ENCODE results near the gene CALD1.

Gene CALD1

DNA sequence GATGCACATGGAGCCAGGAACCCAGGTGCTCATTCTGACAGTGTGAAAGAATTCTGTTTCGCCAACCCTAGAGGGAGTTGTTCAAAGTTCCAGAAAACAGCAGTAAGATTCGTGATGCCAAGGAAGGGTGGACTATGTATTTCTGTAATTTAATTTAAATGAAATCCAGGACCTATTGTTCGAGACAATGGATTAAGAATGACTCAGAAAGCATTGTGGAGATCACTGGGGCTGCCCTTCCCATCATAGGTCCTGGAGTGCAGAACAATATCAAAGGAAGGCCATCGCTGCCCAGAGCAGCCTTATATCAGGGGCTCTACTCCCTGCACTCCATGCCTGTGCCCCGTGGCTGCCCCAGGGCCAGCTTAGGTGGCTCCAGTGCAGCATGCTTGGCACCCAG lies 32.1 kb upstream of the CALD1 start:
- CTCF ChIA-PET = no interaction called here
- H3K27ac ChIP-seq = no peak overlapping the region
- no peak for DNase-seq (ENCODE audit: low spot score)
- TF ChIP-seq, protein P1, sequence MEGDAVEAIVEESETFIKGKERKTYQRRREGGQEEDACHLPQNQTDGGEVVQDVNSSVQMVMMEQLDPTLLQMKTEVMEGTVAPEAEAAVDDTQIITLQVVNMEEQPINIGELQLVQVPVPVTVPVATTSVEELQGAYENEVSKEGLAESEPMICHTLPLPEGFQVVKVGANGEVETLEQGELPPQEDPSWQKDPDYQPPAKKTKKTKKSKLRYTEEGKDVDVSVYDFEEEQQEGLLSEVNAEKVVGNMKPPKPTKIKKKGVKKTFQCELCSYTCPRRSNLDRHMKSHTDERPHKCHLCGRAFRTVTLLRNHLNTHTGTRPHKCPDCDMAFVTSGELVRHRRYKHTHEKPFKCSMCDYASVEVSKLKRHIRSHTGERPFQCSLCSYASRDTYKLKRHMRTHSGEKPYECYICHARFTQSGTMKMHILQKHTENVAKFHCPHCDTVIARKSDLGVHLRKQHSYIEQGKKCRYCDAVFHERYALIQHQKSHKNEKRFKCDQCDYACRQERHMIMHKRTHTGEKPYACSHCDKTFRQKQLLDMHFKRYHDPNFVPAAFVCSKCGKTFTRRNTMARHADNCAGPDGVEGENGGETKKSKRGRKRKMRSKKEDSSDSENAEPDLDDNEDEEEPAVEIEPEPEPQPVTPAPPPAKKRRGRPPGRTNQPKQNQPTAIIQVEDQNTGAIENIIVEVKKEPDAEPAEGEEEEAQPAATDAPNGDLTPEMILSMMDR (conservative IDR thresholded peaks at IDR 0.05; ENCODE audit: low read depth) = no peak
- POLR2A ChIA-PET (ENCODE audit: low non-redundant PET) = no interaction called here

DNA sequence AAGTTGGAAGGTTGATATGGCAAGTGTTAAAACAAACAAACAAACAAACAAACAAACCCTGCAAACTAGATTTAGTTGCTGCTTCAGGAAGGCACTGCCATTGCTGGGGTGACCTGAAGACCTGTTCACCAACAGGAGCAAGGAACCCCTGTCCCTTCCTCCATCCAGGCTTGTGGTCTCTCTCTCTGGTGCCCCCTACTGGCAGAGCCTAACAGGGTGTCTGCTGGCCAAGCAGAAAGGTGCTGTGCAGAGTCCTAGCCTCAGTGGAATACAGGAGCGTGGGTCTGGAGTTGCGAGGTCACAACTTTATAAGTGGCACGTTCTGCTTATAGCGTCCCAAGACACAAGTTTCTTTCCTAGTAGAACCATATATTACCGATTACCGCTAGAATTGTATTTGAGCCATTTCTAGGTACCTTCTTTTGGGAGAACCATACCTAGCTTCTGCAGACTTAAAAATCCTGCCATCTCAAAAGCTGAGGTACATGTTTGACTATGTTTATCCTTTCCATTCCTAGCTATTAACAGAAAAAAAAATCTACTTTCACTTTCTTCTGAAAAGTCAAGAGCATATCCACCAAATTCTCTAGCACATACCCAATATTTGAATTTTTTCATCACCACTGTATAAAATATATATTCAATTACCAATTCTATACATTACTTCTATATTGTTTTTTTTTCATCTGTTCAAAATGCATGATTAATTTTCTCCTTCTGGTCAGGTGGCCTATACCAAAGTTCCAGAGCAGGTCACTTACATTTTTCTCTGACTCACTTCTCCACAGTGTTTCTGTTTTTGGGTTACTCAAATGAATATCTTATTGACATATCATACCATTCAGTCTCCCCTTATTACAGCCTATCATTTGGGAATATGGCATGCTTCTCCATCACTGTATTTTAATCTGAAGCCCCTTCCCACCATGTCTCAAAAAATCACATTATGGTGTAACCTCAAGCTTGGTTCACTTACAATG lies 29.1 kb upstream of the CALD1 start:
- H3K27ac ChIP-seq = no peak overlapping the region
- ChIA-PET POLR2A (ENCODE audit: low non-redundant PET) (no interaction called here), CTCF (interaction anchor here (0.7 kb wide), 1 partner anchor 110 kb away, joined by 3 read pairs; no protein-coding TSS in a partner anchor)
- TF ChIP-seq, protein P1 (conservative IDR thresholded peaks at IDR 0.05; ENCODE audit: low read depth) = no peak; the same call in 1 of the 2 replicates
- no peak for DNase-seq (ENCODE audit: low spot score)

DNA sequence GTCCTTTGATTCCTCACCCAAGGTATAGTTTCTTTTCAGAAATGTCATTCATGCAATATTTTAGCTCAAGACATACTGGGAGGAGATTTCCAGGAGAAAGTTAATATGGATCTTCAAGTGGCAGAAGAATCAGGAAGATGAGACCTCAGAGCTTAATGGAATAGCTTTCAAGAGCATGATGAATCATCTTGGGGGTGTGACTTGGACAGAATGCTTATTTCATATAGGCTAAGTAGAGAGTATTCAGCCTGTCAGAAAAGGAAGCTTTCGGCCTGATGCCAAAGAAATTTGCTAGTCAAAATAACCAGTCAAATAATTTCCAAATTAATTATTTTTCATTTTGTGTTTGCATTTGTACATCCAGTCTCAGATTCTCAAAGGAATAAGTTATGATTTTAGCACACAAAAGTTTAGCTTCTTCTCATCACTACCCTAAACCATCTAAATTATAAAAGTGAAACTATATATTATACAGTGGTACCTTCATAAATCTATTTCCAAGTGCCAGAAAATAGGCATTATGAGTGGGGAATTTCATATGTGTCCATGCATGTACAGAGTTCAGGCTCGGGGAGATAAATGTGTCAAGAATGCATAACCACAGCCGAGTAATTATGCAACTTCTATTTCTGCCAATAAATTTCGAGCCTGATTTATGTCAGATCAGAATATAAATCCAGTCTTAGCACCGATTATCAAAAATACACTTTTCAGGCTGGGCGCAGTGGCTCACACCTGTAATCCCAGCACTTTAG lies 27.3 kb upstream of the CALD1 start:
- CTCF ChIA-PET = no interaction called here
- peak overlapping the region; percentile 54 for H3K27ac ChIP-seq
- TF ChIP-seq, protein P1 (conservative IDR thresholded peaks at IDR 0.05; ENCODE audit: low read depth) = no peak
- DNase-seq (ENCODE audit: low spot score) = peak; percentile 48
- POLR2A ChIA-PET (ENCODE audit: low non-redundant PET) = no interaction called here

DNA sequence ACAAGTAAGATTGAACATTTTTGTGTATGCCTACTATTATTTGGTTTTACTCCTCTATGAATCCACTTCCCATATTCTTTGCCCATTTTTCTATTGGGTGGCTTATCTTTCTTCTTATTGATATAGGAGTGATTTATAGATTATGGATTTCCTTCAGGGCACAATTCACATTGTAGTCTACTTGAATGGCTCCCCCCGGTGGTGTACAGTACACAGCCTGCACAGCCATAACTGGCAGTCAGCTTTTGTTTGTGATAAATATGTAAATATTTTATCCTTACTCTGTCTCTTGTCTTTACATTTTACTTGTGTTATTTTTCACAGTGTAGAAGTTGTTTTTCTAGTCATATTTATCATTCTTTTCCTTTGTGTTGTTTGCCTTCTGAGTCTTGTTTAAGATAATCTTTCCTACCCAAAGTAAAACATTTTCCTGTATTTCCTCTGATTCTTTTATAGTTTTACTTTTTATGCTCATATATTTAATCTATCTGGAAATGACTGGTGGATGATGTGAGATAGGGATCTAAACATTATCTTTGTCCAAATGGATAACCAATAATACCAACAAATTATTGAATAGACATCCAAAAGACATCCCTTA lies 23.9 kb upstream of the CALD1 start:
- no peak for DNase-seq (ENCODE audit: low spot score)
- POLR2A ChIA-PET (ENCODE audit: low non-redundant PET) = no interaction called here
- TF ChIP-seq, protein P1 (conservative IDR thresholded peaks at IDR 0.05; ENCODE audit: low read depth) = peak; percentile 32; the same call in 1 of the 2 replicates
- CTCF ChIA-PET = interaction anchor here (0.9 kb wide), 1 partner anchor 31 kb away, joined by 3 read pairs; no protein-coding TSS in a partner anchor
- H3K27ac ChIP-seq = no peak overlapping the region

DNA sequence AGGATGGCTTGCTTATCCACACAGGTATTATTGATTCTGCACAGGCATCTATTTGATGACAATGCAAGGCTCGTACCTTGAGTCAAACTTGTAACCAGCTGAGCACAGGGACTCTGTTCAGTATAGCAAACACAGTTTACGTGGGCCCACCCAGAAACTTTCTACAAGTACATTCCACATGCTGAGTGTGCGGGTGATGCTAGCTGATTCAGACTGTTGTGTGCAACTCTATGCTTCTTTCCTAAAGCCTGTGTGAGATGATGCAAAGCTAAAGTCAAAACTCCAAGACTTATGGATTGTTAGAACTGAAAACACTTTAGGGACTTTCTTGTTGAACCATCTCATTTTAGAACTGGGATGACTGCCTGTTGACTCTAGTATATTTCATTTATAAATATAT lies 21.5 kb upstream of the CALD1 start:
- ChIA-PET CTCF (no interaction called here), POLR2A (ENCODE audit: low non-redundant PET) (no interaction called here)
- no peak overlapping the region for H3K27ac ChIP-seq
- TF ChIP-seq, protein P1 (conservative IDR thresholded peaks at IDR 0.05; ENCODE audit: low read depth) = no peak
- DNase-seq (ENCODE audit: low spot score) = no peak

DNA sequence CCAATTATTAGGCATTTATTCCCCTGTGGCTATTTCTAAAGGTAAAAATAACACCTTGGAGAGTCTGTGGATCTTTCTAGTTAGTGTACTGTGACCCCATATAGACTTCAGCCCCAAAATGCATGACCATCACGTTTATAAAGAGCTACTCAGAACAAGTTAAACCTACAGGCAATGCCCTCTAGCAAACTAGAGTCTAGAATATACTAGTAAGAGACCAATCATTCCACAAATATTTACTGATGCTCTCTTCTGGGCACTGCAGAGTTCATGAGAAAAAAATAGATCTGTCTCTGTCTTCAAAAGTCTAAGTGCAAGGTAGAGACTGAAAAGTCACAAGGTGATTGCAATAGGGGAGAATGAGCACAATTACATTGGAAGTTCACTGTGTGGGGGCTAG lies 20.5 kb upstream of the CALD1 start:
- ChIA-PET CTCF (no interaction called here), POLR2A (ENCODE audit: low non-redundant PET) (no interaction called here)
- TF ChIP-seq, protein P1 (conservative IDR thresholded peaks at IDR 0.05; ENCODE audit: low read depth) = no peak
- no peak for DNase-seq (ENCODE audit: low spot score)
- H3K27ac ChIP-seq = no peak overlapping the region
